Testis (tissue), 2 donors: ENCODE measurements around the gene CCNL2.

Experiments
- POLR2A ChIP-seq: fragments of 450-650 bp; IDR thresholded peaks from one replicate; pipeline ENCODE4 v1.6.1; 2017; ENCODE audit warnings: antibody characterized with exemption, mild to moderate bottlenecking, moderate library complexity
- TF ChIP-seq, protein P1 (sequence below), 3 experiments: fragments of 450-650 bp in 2 of 3; fragments of 200-600 bp in 1 of 3; sonication (generic) in 1 of 3; IDR thresholded peaks; one replicate each; pipeline ENCODE4 v1.5.1; 2016 to 2019; ENCODE audit warnings: antibody characterized with exemption in 3 of 3, mild to moderate bottlenecking in 2 of 3, moderate library complexity in 1 of 3

- no peak for TF ChIP-seq POLR2A
- TF ChIP-seq, protein P1, sequence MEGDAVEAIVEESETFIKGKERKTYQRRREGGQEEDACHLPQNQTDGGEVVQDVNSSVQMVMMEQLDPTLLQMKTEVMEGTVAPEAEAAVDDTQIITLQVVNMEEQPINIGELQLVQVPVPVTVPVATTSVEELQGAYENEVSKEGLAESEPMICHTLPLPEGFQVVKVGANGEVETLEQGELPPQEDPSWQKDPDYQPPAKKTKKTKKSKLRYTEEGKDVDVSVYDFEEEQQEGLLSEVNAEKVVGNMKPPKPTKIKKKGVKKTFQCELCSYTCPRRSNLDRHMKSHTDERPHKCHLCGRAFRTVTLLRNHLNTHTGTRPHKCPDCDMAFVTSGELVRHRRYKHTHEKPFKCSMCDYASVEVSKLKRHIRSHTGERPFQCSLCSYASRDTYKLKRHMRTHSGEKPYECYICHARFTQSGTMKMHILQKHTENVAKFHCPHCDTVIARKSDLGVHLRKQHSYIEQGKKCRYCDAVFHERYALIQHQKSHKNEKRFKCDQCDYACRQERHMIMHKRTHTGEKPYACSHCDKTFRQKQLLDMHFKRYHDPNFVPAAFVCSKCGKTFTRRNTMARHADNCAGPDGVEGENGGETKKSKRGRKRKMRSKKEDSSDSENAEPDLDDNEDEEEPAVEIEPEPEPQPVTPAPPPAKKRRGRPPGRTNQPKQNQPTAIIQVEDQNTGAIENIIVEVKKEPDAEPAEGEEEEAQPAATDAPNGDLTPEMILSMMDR (IDR thresholded peaks at IDR 0.05), result no peak
Observed at GRCh38 chr1:1359664-1360468, 39.3 kb downstream of the CCNL2 start.
